GM18861 (cell line): Measurements from ENCODE around the gene SIPA1.

Source experiments
- ATAC-seq: cut with Tn5 transposase; IDR thresholded peaks from one replicate; pipeline ENCODE4 v1.9.1; 2021; ENCODE audit not compliant: unreplicated experiment

The SIPA1 gene

GRCh38 chr11:65637794-65638419 is at the start of gene SIPA1:
Gene SIPA1, plus strand, starts transcription at chr11:65638101. Its CDS starts 2,821 bp downstream, at chr11:65640922.
- ATAC-seq, result peak; percentile 26

GRCh38 chr11:65588199-65589054 is 49.5 kb upstream of the SIPA1 start:
- peak; percentile 69 for ATAC-seq

- no peak for ATAC-seq
These were observed 48.3 kb upstream of the SIPA1 start for GRCh38 chr11:65589444-65590239.

GRCh38 chr11:65590240-65590738 is 47.6 kb upstream of the SIPA1 start:
- no peak for ATAC-seq

GRCh38 chr11:65591939-65592857 is 45.7 kb upstream of the SIPA1 start:
- no peak for ATAC-seq

- no peak for ATAC-seq
These were observed 44.9 kb upstream of the SIPA1 start for GRCh38 chr11:65592858-65593517.

GRCh38 chr11:65593518-65594414 is 44.1 kb upstream of the SIPA1 start:
- no peak for ATAC-seq

GRCh38 chr11:65595131-65595530 is 42.8 kb upstream of the SIPA1 start:
- no peak for ATAC-seq

- ATAC-seq, result no peak
These were observed 42.2 kb upstream of the SIPA1 start, which contains the start of gene KCNK7 for GRCh38 chr11:65595543-65596281. Gene KCNK7, minus strand, starts transcription at chr11:65595800. Its CDS starts 28 bp downstream, at chr11:65595772.

GRCh38 chr11:65596520-65596919 is 41.4 kb upstream of the SIPA1 start:
- ATAC-seq, result no peak

- no peak for ATAC-seq
These were observed 39.6 kb upstream of the SIPA1 start for GRCh38 chr11:65598258-65598699.

GRCh38 chr11:65599216-65599954 is 38.5 kb upstream of the SIPA1 start:
- ATAC-seq, result no peak

GRCh38 chr11:65599955-65600246 is 38.0 kb upstream of the SIPA1 start:
- no peak for ATAC-seq

GRCh38 chr11:65604258-65604657 is 33.6 kb upstream of the SIPA1 start:
- no peak for ATAC-seq

- ATAC-seq, result no peak
These were observed 30.9 kb upstream of the SIPA1 start for GRCh38 chr11:65606876-65607613.

- ATAC-seq, result no peak
These were observed 30.1 kb upstream of the SIPA1 start for GRCh38 chr11:65607614-65608426.
